Measurements from ENCODE around the gene PKHD1.

Gene PKHD1

DNA sequence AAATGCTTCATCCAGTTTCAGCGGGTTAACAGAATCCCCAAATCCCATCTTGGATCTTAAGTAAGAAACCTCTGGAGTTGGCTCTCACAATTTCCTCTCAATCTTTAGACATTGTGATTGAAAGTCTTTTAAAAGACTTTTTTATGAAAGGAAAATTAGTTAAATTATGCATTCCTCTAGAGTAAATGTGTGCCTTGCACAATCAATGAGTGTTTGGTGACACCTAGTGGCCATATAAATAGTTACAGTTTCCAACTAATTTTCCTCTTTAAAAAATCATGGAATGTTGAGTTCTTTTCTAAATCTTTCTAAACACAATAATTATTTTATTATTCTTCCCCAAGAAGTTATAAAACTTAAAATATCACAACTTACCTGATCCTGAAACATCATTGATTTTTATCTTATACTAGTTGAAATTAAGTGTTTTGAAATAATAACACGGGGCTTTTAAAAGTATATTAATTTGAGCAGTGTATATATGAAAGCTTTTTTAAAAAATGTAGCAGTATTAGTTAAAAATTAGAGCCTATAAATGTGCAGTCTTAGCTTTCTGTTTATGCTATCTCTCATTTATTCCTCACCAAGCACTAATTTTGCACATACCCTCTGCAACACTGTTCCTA lies 66.4 kb downstream of the PKHD1 start:
- Histone ChIP-seq H3K36me3 (no peaks in the 10 kb centered on the region), H3K9me3 (no peaks in the 10 kb centered on the region), H4K20me1 (no peaks in the 10 kb centered on the region), H3K4me1 (no peaks in the 10 kb centered on the region), H3K27ac (no peak overlapping the region), H3K9ac (no peak overlapping the region), H3K4me3 (no peak overlapping the region), H3K27me3 (no peaks in the 10 kb centered on the region), H3K4me2 (no peak overlapping the region)
- TF ChIP-seq Cebpa-rat (IDR thresholded peaks at IDR 0.05) = no peak

- Histone ChIP-seq H3K9ac (no peak overlapping the region), H3K4me1 (no peaks in the 10 kb centered on the region), H3K36me3 (no peaks in the 10 kb centered on the region), H3K27me3 (no peaks in the 10 kb centered on the region), H3K4me3 (no peak overlapping the region), H4K20me1 (no peaks in the 10 kb centered on the region), H3K4me2 (no peak overlapping the region), H3K27ac (no peak overlapping the region), H3K9me3 (no peaks in the 10 kb centered on the region)
- TF ChIP-seq Cebpa-rat (IDR thresholded peaks at IDR 0.05) = no peak
Observed at GRCh38 chr6:52019881-52020280, 67.5 kb downstream of the PKHD1 start.

DNA sequence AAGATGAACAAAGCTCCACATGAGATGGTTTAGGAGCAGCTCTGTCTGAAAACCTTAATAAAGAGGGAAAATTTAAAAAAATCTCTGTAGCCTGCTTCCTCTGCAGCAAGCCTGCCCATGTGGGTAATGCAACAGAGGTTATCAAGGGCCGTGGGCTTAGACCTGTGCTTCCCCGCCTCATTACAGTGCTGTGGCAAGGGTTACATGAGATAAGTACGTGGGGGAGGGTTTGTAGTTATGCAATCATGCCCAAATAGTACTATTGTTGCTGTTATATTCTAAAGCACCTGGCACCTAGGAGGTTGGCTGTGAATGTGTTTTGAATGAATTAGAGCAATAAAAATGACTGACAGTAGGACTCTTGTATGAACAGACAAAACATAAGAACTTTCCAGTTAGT lies 68.3 kb downstream of the PKHD1 start:
- H3K4me1 ChIP-seq = no peaks in the 10 kb centered on the region
- no peak overlapping the region for H3K4me3 ChIP-seq
- TF ChIP-seq Cebpa-rat (IDR thresholded peaks at IDR 0.05) = no peak
- no peak overlapping the region for H3K4me2 ChIP-seq
- no peaks in the 10 kb centered on the region for H3K27me3 ChIP-seq
- no peak overlapping the region for H3K27ac ChIP-seq
- H4K20me1 ChIP-seq = no peaks in the 10 kb centered on the region
- H3K9me3 ChIP-seq = no peaks in the 10 kb centered on the region
- no peak overlapping the region for H3K9ac ChIP-seq
- no peaks in the 10 kb centered on the region for H3K36me3 ChIP-seq

DNA sequence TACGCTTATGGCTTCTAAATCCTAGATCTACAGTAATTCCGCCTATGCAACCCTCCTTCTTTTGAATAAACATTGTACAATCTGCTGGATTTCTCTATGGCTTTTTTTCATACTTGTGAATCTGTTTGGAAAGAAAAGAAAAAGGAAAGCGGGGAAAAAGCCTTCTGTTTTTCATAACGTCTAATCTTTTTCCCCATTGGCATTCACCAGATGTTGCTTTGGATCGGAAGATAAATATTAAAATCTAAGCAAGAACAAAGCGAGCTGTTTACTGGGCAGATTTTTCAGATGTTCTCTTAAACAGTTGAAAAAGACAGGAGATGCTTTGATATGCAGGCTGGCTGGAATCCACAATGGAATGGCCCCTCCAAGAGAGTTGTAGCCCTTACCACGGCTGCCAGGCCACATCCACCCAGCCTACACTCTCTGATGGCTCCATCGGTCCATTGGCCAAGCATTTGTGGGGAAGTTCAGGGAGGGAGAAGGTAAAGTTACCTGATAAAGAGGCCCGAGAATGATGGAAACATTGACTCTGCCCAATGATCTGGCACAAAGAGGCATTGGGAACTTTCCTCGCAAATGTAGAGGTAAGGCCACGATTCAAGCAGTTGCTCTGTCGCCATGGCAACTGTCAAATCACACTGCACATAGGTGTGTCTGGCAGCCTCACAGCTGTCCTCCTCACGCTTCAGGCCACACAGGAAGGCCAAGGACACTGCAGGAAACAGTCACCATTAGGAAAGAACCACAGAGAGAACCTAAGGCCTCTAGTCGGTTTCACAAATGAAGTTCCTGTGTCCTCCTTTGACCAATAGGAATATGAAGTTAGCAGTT lies 70.3 kb downstream of the PKHD1 start:
- Histone ChIP-seq H3K9ac (no peak overlapping the region), H3K9me3 (no peaks in the 10 kb centered on the region), H3K4me2 (no peak overlapping the region), H3K36me3 (no peaks in the 10 kb centered on the region), H3K27ac (no peak overlapping the region), H4K20me1 (no peaks in the 10 kb centered on the region), H3K4me1 (no peaks in the 10 kb centered on the region), H3K27me3 (no peaks in the 10 kb centered on the region), H3K4me3 (no peak overlapping the region)
- TF ChIP-seq Cebpa-rat (IDR thresholded peaks at IDR 0.05) = no peak

- H4K20me1 ChIP-seq = no peaks in the 10 kb centered on the region
- no peaks in the 10 kb centered on the region for H3K36me3 ChIP-seq
- no peak for TF ChIP-seq Cebpa-rat (IDR thresholded peaks at IDR 0.05)
- no peak overlapping the region for H3K27ac ChIP-seq
- H3K9me3 ChIP-seq = no peaks in the 10 kb centered on the region
- no peak overlapping the region for H3K4me3 ChIP-seq
- H3K27me3 ChIP-seq = no peaks in the 10 kb centered on the region
- H3K4me2 ChIP-seq = no peak overlapping the region
- no peaks in the 10 kb centered on the region for H3K4me1 ChIP-seq
- no peak overlapping the region for H3K9ac ChIP-seq
Observed at GRCh38 chr6:52015953-52016352, 71.5 kb downstream of the PKHD1 start.

GRCh38 chr6:52014391-52014790 lies 73.0 kb downstream of the PKHD1 start:
- Histone ChIP-seq H3K27ac (no peak overlapping the region), H3K4me1 (no peaks in the 10 kb centered on the region), H3K27me3 (no peaks in the 10 kb centered on the region), H3K36me3 (no peaks in the 10 kb centered on the region), H3K9me3 (no peaks in the 10 kb centered on the region), H3K9ac (no peak overlapping the region), H4K20me1 (no peaks in the 10 kb centered on the region), H3K4me3 (no peak overlapping the region), H3K4me2 (no peak overlapping the region)
- no peak for TF ChIP-seq Cebpa-rat (IDR thresholded peaks at IDR 0.05)

GRCh38 chr6:52013035-52013434 lies 74.4 kb downstream of the PKHD1 start:
- H4K20me1 ChIP-seq = no peaks in the 10 kb centered on the region
- H3K9ac ChIP-seq = no peak overlapping the region
- no peaks in the 10 kb centered on the region for H3K27me3 ChIP-seq
- H3K4me1 ChIP-seq = no peaks in the 10 kb centered on the region
- H3K4me2 ChIP-seq = no peak overlapping the region
- no peak overlapping the region for H3K27ac ChIP-seq
- no peaks in the 10 kb centered on the region for H3K9me3 ChIP-seq
- H3K36me3 ChIP-seq = no peaks in the 10 kb centered on the region
- no peak for TF ChIP-seq Cebpa-rat (IDR thresholded peaks at IDR 0.05)
- no peak overlapping the region for H3K4me3 ChIP-seq

GRCh38 chr6:52012582-52012981 lies 74.8 kb downstream of the PKHD1 start:
- Histone ChIP-seq H3K27me3 (no peaks in the 10 kb centered on the region), H3K4me1 (no peaks in the 10 kb centered on the region), H4K20me1 (no peaks in the 10 kb centered on the region), H3K9me3 (no peaks in the 10 kb centered on the region), H3K4me2 (no peak overlapping the region), H3K27ac (no peak overlapping the region), H3K4me3 (no peak overlapping the region), H3K9ac (no peak overlapping the region), H3K36me3 (no peaks in the 10 kb centered on the region)
- TF ChIP-seq Cebpa-rat (IDR thresholded peaks at IDR 0.05) = no peak

GRCh38 chr6:52010806-52011205 lies 76.6 kb downstream of the PKHD1 start:
- TF ChIP-seq Cebpa-rat (IDR thresholded peaks at IDR 0.05) = no peak
- Histone ChIP-seq H3K4me1 (no peaks in the 10 kb centered on the region), H3K27ac (no peak overlapping the region)

GRCh38 chr6:52010145-52010544 lies 77.3 kb downstream of the PKHD1 start:
- TF ChIP-seq Cebpa-rat (IDR thresholded peaks at IDR 0.05) = no peak
- Histone ChIP-seq H3K4me3 (no peak overlapping the region), H3K9ac (no peak overlapping the region)

More at GRCh38 chr6:52010806-52011205, 76.6 kb downstream of the PKHD1 start:
- Histone ChIP-seq H4K20me1 (no peaks in the 10 kb centered on the region), H3K4me2 (no peak overlapping the region), H3K36me3 (no peaks in the 10 kb centered on the region), H3K4me3 (no peak overlapping the region), H3K27me3 (no peaks in the 10 kb centered on the region), H3K9ac (no peak overlapping the region), H3K9me3 (peaks cover 4% of the 10 kb centered on the region; the same call in 1 of the 2 replicates)

More at GRCh38 chr6:52010145-52010544, 77.3 kb downstream of the PKHD1 start:
- no peaks in the 10 kb centered on the region for H3K4me1 ChIP-seq
- H3K9me3 ChIP-seq = peaks cover 4% of the 10 kb centered on the region; the same call in 1 of the 2 replicates
- H3K4me2 ChIP-seq = no peak overlapping the region
- no peaks in the 10 kb centered on the region for H3K36me3 ChIP-seq
- no peak overlapping the region for H3K27ac ChIP-seq
- H3K27me3 ChIP-seq = no peaks in the 10 kb centered on the region
- H4K20me1 ChIP-seq = no peaks in the 10 kb centered on the region
